H1 (cell line): Measurements from ENCODE around the gene TUBA8. TPM values are rescaled to one million over a fixed set of nuclear protein-coding genes. Genes with fewer than 3 reads are reported as not detected.

ENCODE experiments used
- CTCF ChIA-PET: fragments of 300-600 bp; sonication (Branson Sonifier 250); formaldehyde crosslinking; loops from one replicate; lab custom pipeline; 2021; ENCODE audit not compliant: partially characterized antibody; lab: Charles Lee
- POLR2A ChIA-PET: fragments of 300-600 bp; sonication (Branson Sonifier 250); formaldehyde crosslinking; loops from one replicate; lab custom pipeline; 2021; ENCODE audit warnings: inconsistent platforms; ENCODE audit not compliant: partially characterized antibody; lab: Charles Lee
- DNase-seq, 2 experiments: peaks; one replicate each; pipeline versions ENCODE4 v3.0.0 to v3.0.0-alpha.2; 2010 to 2022; ENCODE audit warnings: low spot score in 2 of 2, low read depth in 1 of 2, mixed read lengths in 1 of 2
- FAIRE-seq: peaks from 2 replicates; lab custom pipeline; 2011; peaks lifted over from hg19 to GRCh38; lab: Jason Lieb, UNC
- H2AFZ ChIP-seq: 2 replicates; pipeline ENCODE4 v1.8.1; 2012; ENCODE audit warnings: low read length, inconsistent platforms
- H2AK5ac ChIP-seq: 2 replicates; pipeline ENCODE4 v1.6.1; 2013; ENCODE audit warnings: low read depth, low read length
- H2BK120ac ChIP-seq: replicated peaks from 2 replicates; pipeline ENCODE3; 2013; ENCODE audit warnings: low read depth, low read length, inconsistent platforms
- H2BK12ac ChIP-seq: 2 replicates; pipeline ENCODE4 v1.6.1; 2013; ENCODE audit warnings: low read depth, low read length
- H2BK15ac ChIP-seq: 2 replicates; pipeline ENCODE4 v1.6.1; 2013; ENCODE audit warnings: low read length
- H2BK20ac ChIP-seq: 2 replicates; pipeline ENCODE4 v1.6.1; 2013; ENCODE audit warnings: low read length
- H2BK5ac ChIP-seq: 2 replicates; pipeline ENCODE4 v1.6.1; 2013; ENCODE audit warnings: low read depth, low read length
- H3K14ac ChIP-seq: 2 replicates; pipeline ENCODE4 v1.6.1; 2013; ENCODE audit warnings: inconsistent platforms; ENCODE audit not compliant: insufficient read length
- H3K18ac ChIP-seq: 2 replicates; pipeline ENCODE4 v1.6.1; 2013; ENCODE audit warnings: low read length; ENCODE audit errors: extremely low read depth
- H3K23ac ChIP-seq: 2 replicates; pipeline ENCODE4 v1.6.1; 2013; ENCODE audit warnings: inconsistent platforms; ENCODE audit not compliant: insufficient read length
- H3K23me2 ChIP-seq: 2 replicates; pipeline ENCODE4 v1.6.1; 2013; ENCODE audit warnings: low read depth, low read length
- H3K27ac ChIP-seq: 2 replicates; pipeline ENCODE4 v1.6.1; 2011; ENCODE audit warnings: low read depth, low read length, inconsistent platforms
- H3K27me3 ChIP-seq, 4 experiments: replicated peaks in 1 of 4; 1 replicate in 1 of 4; 2 replicates in 3 of 4; pipeline versions ENCODE4 v1.6.1 to v1.8.1; 2011 to 2013; ENCODE audit warnings: low read length in 3 of 4, mild to moderate bottlenecking in 3 of 4, inconsistent platforms in 2 of 4, mixed read lengths in 2 of 4, moderate library complexity in 1 of 4; ENCODE audit not compliant: control insufficient read depth in 3 of 4, insufficient read depth in 3 of 4; ENCODE audit errors: extremely low read depth in 1 of 4
- H3K36me3 ChIP-seq, 4 experiments: 2 replicates each; pipeline versions ENCODE4 v1.6.1 to v1.8.1; 2011 to 2013; ENCODE audit warnings: mild to moderate bottlenecking in 4 of 4, low read length in 3 of 4, moderate library complexity in 2 of 4, control low read depth in 1 of 4, inconsistent platforms in 1 of 4; ENCODE audit not compliant: insufficient read depth in 4 of 4, control insufficient read depth in 2 of 4
- H3K4ac ChIP-seq: replicated peaks from 2 replicates; pipeline ENCODE3; 2013; ENCODE audit warnings: low read length, low read depth, mixed read lengths, inconsistent platforms; ENCODE audit not compliant: insufficient read length
- H3K4me1 ChIP-seq, 4 experiments: replicated peaks in 1 of 4; 1 replicate in 1 of 4; 2 replicates in 3 of 4; pipeline versions ENCODE4 v1.6.1 to v1.8.1; 2011 to 2013; ENCODE audit warnings: low read length in 3 of 4, inconsistent platforms in 2 of 4, mixed read lengths in 1 of 4; ENCODE audit not compliant: insufficient read depth in 4 of 4, control insufficient read depth in 3 of 4
- H3K4me2 ChIP-seq, 2 experiments: 2 replicates each; pipeline versions ENCODE4 v1.6.1 to v1.8.1; 2011 to 2013; ENCODE audit warnings: low read depth in 2 of 2, low read length in 2 of 2, control low read depth in 1 of 2, inconsistent platforms in 1 of 2, mild to moderate bottlenecking in 1 of 2; ENCODE audit not compliant: insufficient read depth in 1 of 2
- H3K4me3 ChIP-seq, 4 experiments: fragments of 200-600, 300-600 bp in 1 of 4; sonication (generic), shearing (Covaris generic), sonication (Bioruptor Twin) in 1 of 4; 2 replicates each; pipeline versions ENCODE4 v1.5.1 to v1.8.1; 2011 to 2016; ENCODE audit warnings: low read length in 4 of 4, low read depth in 3 of 4, control low read depth in 2 of 4, inconsistent platforms in 2 of 4, mild to moderate bottlenecking in 2 of 4, mixed read lengths in 1 of 4, moderate library complexity in 1 of 4; ENCODE audit not compliant: insufficient read depth in 2 of 4; ENCODE audit errors: extremely low read depth in 1 of 4
- H3K56ac ChIP-seq: replicated peaks from 2 replicates; pipeline ENCODE3; 2013; ENCODE audit warnings: low read depth, mild to moderate bottlenecking, mixed read lengths, low read length, inconsistent platforms; ENCODE audit not compliant: insufficient read length
- H3K79me1 ChIP-seq: 2 replicates; pipeline ENCODE4 v1.6.1; 2013; ENCODE audit warnings: low read depth, low read length, control low read depth
- H3K79me2 ChIP-seq, 2 experiments: 2 replicates each; pipeline versions ENCODE4 v1.6.1 to v1.8.1; 2012 to 2013; ENCODE audit warnings: low read length in 2 of 2, mild to moderate bottlenecking in 2 of 2, inconsistent platforms in 1 of 2; ENCODE audit not compliant: insufficient read depth in 2 of 2, control insufficient read depth in 1 of 2
- H3K9ac ChIP-seq, 4 experiments: replicated peaks in 1 of 4; 1 replicate in 1 of 4; 2 replicates in 3 of 4; pipeline versions ENCODE4 v1.6.1 to v1.8.1; 2011 to 2013; ENCODE audit warnings: low read depth in 3 of 4, low read length in 3 of 4, control low read depth in 2 of 4, mild to moderate bottlenecking in 2 of 4, moderate library complexity in 2 of 4, inconsistent platforms in 1 of 4; ENCODE audit errors: extremely low read depth in 1 of 4
- H3K9me3 ChIP-seq, 2 experiments: 2 replicates each; pipeline versions ENCODE4 v1.6.1 to v1.8.1; 2012 to 2013; ENCODE audit warnings: mild to moderate bottlenecking in 2 of 2, moderate library complexity in 2 of 2, control low read depth in 1 of 2, inconsistent platforms in 1 of 2, low read depth in 1 of 2, low read length in 1 of 2, mixed read lengths in 1 of 2; ENCODE audit not compliant: insufficient read depth in 2 of 2
- H4K20me1 ChIP-seq, 2 experiments: replicated peaks in 1 of 2; 2 replicates each; pipeline versions ENCODE3 to v1.8.1; 2011 to 2013; ENCODE audit warnings: inconsistent platforms in 2 of 2, low read length in 2 of 2, mild to moderate bottlenecking in 1 of 2; ENCODE audit not compliant: insufficient read depth in 2 of 2, control insufficient read depth in 1 of 2
- H4K5ac ChIP-seq: 2 replicates; pipeline ENCODE4 v1.6.1; 2013; ENCODE audit warnings: low read length, low read depth, mixed read lengths, inconsistent platforms; ENCODE audit not compliant: insufficient read length
- H4K8ac ChIP-seq: 2 replicates; pipeline ENCODE4 v1.8.0; 2013; ENCODE audit warnings: mild to moderate bottlenecking, moderate library complexity, low read length, inconsistent platforms; ENCODE audit not compliant: insufficient read depth; ENCODE audit errors: extremely low read depth
- H4K91ac ChIP-seq: replicated peaks from 2 replicates; pipeline ENCODE3; 2013; ENCODE audit warnings: low read length, mixed read lengths, inconsistent platforms; ENCODE audit not compliant: insufficient read length
- ATF3 ChIP-seq: IDR thresholded peaks from 2 replicates; pipeline ENCODE4 v1.6.1; 2011; ENCODE audit warnings: low read depth, mild to moderate bottlenecking, low read length; ENCODE audit not compliant: insufficient read depth
- CHD2 ChIP-seq: IDR thresholded peaks from 2 replicates; pipeline ENCODE4 v1.6.1; 2012; ENCODE audit warnings: low read length, improper control_type of control experiment
- POU5F1 ChIP-seq: IDR thresholded peaks from 2 replicates; pipeline ENCODE4 v1.6.1; 2011; ENCODE audit warnings: low read depth, mild to moderate bottlenecking, low read length, moderate library complexity
- RAD21 ChIP-seq, 2 experiments: IDR thresholded peaks in 1 of 2; conservative IDR thresholded peaks in 1 of 2; 2 replicates each; pipeline ENCODE4 v1.6.1; 2011; ENCODE audit warnings: low read depth in 2 of 2, low read length in 2 of 2, improper control_type of control experiment in 1 of 2, inconsistent platforms in 1 of 2, mild to moderate bottlenecking in 1 of 2, moderate library complexity in 1 of 2
- SP1 ChIP-seq: IDR thresholded peaks from 2 replicates; pipeline ENCODE4 v1.6.1; 2011; ENCODE audit warnings: low read depth, low read length
- TAF7 ChIP-seq: optimal IDR thresholded peaks from 2 replicates; pipeline ENCODE3; 2011; ENCODE audit warnings: low read depth, mild to moderate bottlenecking, inconsistent platforms, low read length, moderate library complexity, borderline replicate concordance
- TCF12 ChIP-seq: IDR thresholded peaks from 2 replicates; pipeline ENCODE4 v1.6.1; 2011; ENCODE audit warnings: low read depth, mild to moderate bottlenecking, low read length
- TEAD4 ChIP-seq: IDR thresholded peaks from 2 replicates; pipeline ENCODE4 v1.6.1; 2012; ENCODE audit warnings: low read depth, low read length, inconsistent platforms, mixed read lengths
- WGBS, 2 experiments: shearing (Covaris generic) in 1 of 2; methylation state at CpG; one replicate each; pipeline versions ENCODE4 v1.1.6 to v1.1.7; 2013 to 2015; ENCODE audit warnings: low lambda C conversion rate in 2 of 2, mixed read lengths in 2 of 2, inconsistent platforms in 1 of 2, low coverage in 1 of 2, missing lambda C conversion rate in 1 of 2; ENCODE audit not compliant: insufficient replicate concordance in 2 of 2, insufficient coverage in 1 of 2, insufficient read length in 1 of 2; ENCODE audit errors: extremely low coverage in 1 of 2, missing lambda C conversion rate in 1 of 2; 5-methylcytosine and 5-hydroxymethylcytosine counted together
- polyA plus RNA-seq, 7 experiments: library from polyadenylated mRNA; depleted of rRNA in 3 of 7; stranded (reverse) in 5 of 7; unstranded in 2 of 7; fragments of >200 nt in 5 of 7; fragments of 200-250 nt in 2 of 7; gene quantifications; 1 replicate in 5 of 7; 2 replicates in 1 of 7; 4 replicates in 1 of 7; pipeline versions ENCODE4 v1.2.1 to v1.2.3, GENCODE V29; 2011 to 2013; ENCODE audit warnings: missing spikeins in 2 of 7, mixed read lengths in 2 of 7
- total RNA-seq: library from RNA; stranded (reverse); fragmentation: NEBNext Ultra II Directional; extraction: Animal tissue kit (Norgen Biotek cat#: 25700); gene quantifications from 2 replicates; pipeline ENCODE4 v1.2.1, GENCODE V29; 2021

Gene TUBA8
- total and polyA plus RNA-seq, 2 of the 8 experiments (the other 6 are each of a cell fraction or from before 2014, with no cell fraction given) = 1.0 to 4.0 TPM

DNA sequence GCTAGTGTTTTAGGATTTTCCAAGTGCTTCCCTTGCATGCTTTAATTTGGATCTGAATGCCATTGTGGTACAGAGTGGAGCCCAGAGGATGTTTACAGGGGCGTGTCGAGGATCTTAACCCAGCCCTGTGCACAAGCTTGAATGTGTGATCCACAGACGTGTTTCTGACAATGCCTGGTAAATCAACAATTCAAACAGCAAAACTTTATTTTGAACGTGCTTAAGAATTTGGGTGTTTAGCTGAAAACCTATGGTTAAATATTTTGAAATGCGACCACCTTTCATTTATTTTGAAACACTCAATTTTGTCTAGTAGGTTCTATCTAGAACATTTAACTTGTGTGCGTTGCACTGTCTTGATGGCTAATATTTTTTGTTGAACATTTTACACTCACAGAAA is 1.8 kb downstream of the TUBA8 start:
- Histone ChIP-seq H3K4me3 (no peak overlapping the region), H4K8ac (no peak overlapping the region), H3K9me3 (peaks cover 0 to 4% of the 10 kb centered on the region in 2 experiments; a peak in 2 of 4 replicates), H3K14ac (no peak overlapping the region), H3K9ac (no peak overlapping the region), H3K18ac (no peak overlapping the region), H3K79me2 (no peaks in the 10 kb centered on the region), H2AFZ (no peak overlapping the region), H2BK20ac (no peak overlapping the region), H3K23ac (no peak overlapping the region), H3K27ac (no peak overlapping the region), H2BK12ac (no peak overlapping the region), H3K23me2 (peaks cover 10% of the 10 kb centered on the region; the same call in 1 of the 2 replicates), H3K36me3 (no peaks in the 10 kb centered on the region), H4K91ac (no peak overlapping the region), H2BK5ac (no peak overlapping the region), H2BK120ac (no peak overlapping the region), H3K79me1 (no peaks in the 10 kb centered on the region), H3K4me1 (peaks cover 0 to 9% (median 5%) of the 10 kb centered on the region in 4 experiments; a peak in 5 of 7 replicates), H2BK15ac (no peak overlapping the region), H3K56ac (no peak overlapping the region), H3K4me2 (no peak overlapping the region), H3K4ac (no peak overlapping the region), H3K27me3 (peaks cover 11 to 33% (median 26%) of the 10 kb centered on the region in 4 experiments), H2AK5ac (no peak overlapping the region), H4K20me1 (no peaks in the 10 kb centered on the region), H4K5ac (no peak overlapping the region)
- TF ChIP-seq POU5F1 = no peak
- TF ChIP-seq CHD2 = no peak
- TF ChIP-seq TAF7 = no peak
- no peak for TF ChIP-seq TEAD4
- TF ChIP-seq ATF3 = no peak
- no peak for TF ChIP-seq RAD21 (IDR thresholded peaks at IDR 0.05 in 1 of 2, conservative IDR thresholded peaks at IDR 0.05 in 1 of 2; ENCODE audit: low read depth in 2 of 2, low read length in 2 of 2)
- no peak for TF ChIP-seq TCF12
- TF ChIP-seq SP1 = no peak
- 85% methylated on average over 6 of the region's 6 CpGs; no CpG with 5 or more reads in 1 of the 2 experiments for WGBS, 2 experiments
- ChIA-PET POLR2A (interaction anchor here (1.6 kb wide), 1 partner anchor 37 kb away, joined by 7 read pairs; the partner anchor contains the start of gene USP18), CTCF (interaction anchor here (0.9 to 1.7 kb wide), 3 partner anchors 11 to 282 kb away, joined by 3 to 4 read pairs (median 4); no protein-coding TSS in a partner anchor)
- no peak for FAIRE-seq
- DNase-seq = no peak
